HepG2 (cell line): Measurements from ENCODE around the gene BSG. TPM values are rescaled to one million over a fixed set of nuclear protein-coding genes. Genes with fewer than 3 reads are reported as not detected.

Source experiments
- ATAC-seq: fragments of 200-7000 bp; cut with Tn5 transposase; 3 replicates; pipeline ENCODE4 v1.9.1; 2020; ENCODE audit warnings: mild to moderate bottlenecking, moderate library complexity
- BruUV-seq: library from RNA; stranded (reverse); fragments of 400-500 nt; replicated peaks from 2 replicates; lab custom pipeline; 2021; lab: Mats Ljungman, UMichigan
- CTCF ChIA-PET: fragments of 300-600 bp; formaldehyde crosslinking; extraction: SDS; loops from one replicate; lab custom pipeline; 2021; ENCODE audit warnings: low total read pairs, inconsistent platforms, low intra/inter-chr PET ratio; lab: Yijun Ruan, JAX
- POLR2A ChIA-PET: fragments of 350-600 bp; sonication (Branson Sonifier 250); formaldehyde crosslinking; loops from one replicate; lab custom pipeline; 2020; ENCODE audit warnings: antibody characterized with exemption, inconsistent platforms; lab: Yijun Ruan, JAX
- DNase-seq: peaks from one replicate; pipeline ENCODE4 v3.0.0-alpha.2; 2015; ENCODE audit warnings: low spot score
- FAIRE-seq: peaks from 3 replicates; lab custom pipeline; 2011; peaks lifted over from hg19 to GRCh38; lab: Jason Lieb, UNC
- H2AFZ ChIP-seq: one replicate; pipeline ENCODE4 v1.6.1; 2011; ENCODE audit warnings: low read length, inconsistent platforms
- H3K27ac ChIP-seq: fragments of 300-600 bp; 3 replicates; pipeline ENCODE4 v1.8.0; 2011; ENCODE audit warnings: mixed run types, mild to moderate bottlenecking, mixed read lengths, low read length, inconsistent platforms; ENCODE audit not compliant: insufficient read depth; ENCODE audit errors: extremely low read length
- H3K27me3 ChIP-seq, 2 experiments: fragments of 200-600 bp in 1 of 2; 2 replicates in 1 of 2; 3 replicates in 1 of 2; pipeline versions ENCODE4 v1.6.0 to v1.8.0; 2011; ENCODE audit warnings: low read length in 2 of 2, mild to moderate bottlenecking in 2 of 2, moderate library complexity in 2 of 2, inconsistent platforms in 1 of 2; ENCODE audit not compliant: insufficient read depth in 2 of 2, control insufficient read depth in 1 of 2
- H3K36me3 ChIP-seq, 2 experiments: fragments of 200-600 bp in 1 of 2; replicated peaks in 1 of 2; 2 replicates in 1 of 2; 3 replicates in 1 of 2; pipeline versions ENCODE4 v1.5.1 to v1.8.0; 2011; ENCODE audit warnings: low read length in 2 of 2, inconsistent platforms in 1 of 2; ENCODE audit not compliant: insufficient read depth in 2 of 2, control insufficient read depth in 1 of 2
- H3K4me1 ChIP-seq: 2 replicates; pipeline ENCODE4 v1.5.1; 2012; ENCODE audit warnings: low read length, inconsistent platforms; ENCODE audit not compliant: insufficient read depth
- H3K4me2 ChIP-seq: 2 replicates; pipeline ENCODE4 v1.6.0; 2011; ENCODE audit warnings: low read depth, low read length, inconsistent platforms
- H3K4me3 ChIP-seq, 3 experiments: fragments of 200-600 bp in 1 of 3; sonication (generic), shearing (Covaris generic) in 1 of 3; replicated peaks in 1 of 3; 2 replicates each; pipeline ENCODE4 v1.5.1; 2011 to 2016; ENCODE audit warnings: low read length in 3 of 3, inconsistent platforms in 2 of 3, low read depth in 2 of 3, mild to moderate bottlenecking in 2 of 3, control low read depth in 1 of 3, mixed read lengths in 1 of 3; ENCODE audit not compliant: insufficient read depth in 1 of 3
- H3K79me2 ChIP-seq: one replicate; pipeline ENCODE4 v1.6.1; 2011; ENCODE audit warnings: low read length, inconsistent platforms; ENCODE audit not compliant: insufficient read depth
- H3K9ac ChIP-seq: 2 replicates; pipeline ENCODE4 v1.6.0; 2011; ENCODE audit warnings: mild to moderate bottlenecking, low read depth, low read length, inconsistent platforms; ENCODE audit not compliant: insufficient read depth
- H3K9me3 ChIP-seq: 2 replicates; pipeline ENCODE4 v1.5.1; 2012; ENCODE audit warnings: mild to moderate bottlenecking, low read length
- H4K20me1 ChIP-seq: 2 replicates; pipeline ENCODE4 v1.6.0; 2011; ENCODE audit warnings: inconsistent platforms, mild to moderate bottlenecking, low read length, moderate library complexity; ENCODE audit not compliant: insufficient read depth
- NCOR1 ChIP-seq: fragments of 200-600 bp; sonication (generic); IDR thresholded peaks from 2 replicates; pipeline ENCODE4 v1.7.0; 2017; ENCODE audit warnings: antibody characterized with exemption, low read length, borderline replicate concordance
- NKX3-1 ChIP-seq: sonication (generic); formaldehyde crosslinking; IDR thresholded peaks from 2 replicates; pipeline ENCODE4 v1.5.0; 2020; ENCODE audit warnings: missing genetic modification reagents
- RERE ChIP-seq: IDR thresholded peaks from 2 replicates; pipeline ENCODE4 v1.6.1; 2016; ENCODE audit warnings: low read depth, missing genetic modification reagents, missing compliant biosample characterization
- SAFB2 ChIP-seq: sonication (generic); formaldehyde crosslinking; IDR thresholded peaks from 2 replicates; pipeline ENCODE4 v1.5.1; 2020; ENCODE audit warnings: missing genetic modification reagents, low read depth, mild to moderate bottlenecking, borderline replicate concordance
- SP2 ChIP-seq: sonication (generic); formaldehyde crosslinking; IDR thresholded peaks from 2 replicates; pipeline ENCODE4 v1.5.1; 2020; ENCODE audit warnings: mild to moderate bottlenecking, missing genetic modification reagents
- ZNF557 ChIP-seq: sonication (generic); formaldehyde crosslinking; IDR thresholded peaks from 2 replicates; pipeline ENCODE4 v1.4.0; 2020; ENCODE audit warnings: missing genetic modification reagents
- WGBS: methylation state at CpG from one replicate; pipeline ENCODE4 v1.1.6; 2017; ENCODE audit warnings: low lambda C conversion rate; 5-methylcytosine and 5-hydroxymethylcytosine counted together
- in situ Hi-C: cut with HindIII; loops from 2 replicates; pipeline ENCODE4 v1.10.0; 2017; ENCODE audit warnings: low pct_unique_long_range_greater_than_20kb; ENCODE audit not compliant: extremely low pct_ligation_motif_present
- intact Hi-C: fragments of 100-400 bp; cut with micrococcal nuclease; formaldehyde crosslinking; loops from one replicate; pipeline ENCODE4 v1.10.0; 2022; ENCODE audit not compliant: unreplicated experiment
- polyA plus RNA-seq, 8 experiments: library from polyadenylated mRNA; depleted of rRNA in 3 of 8; stranded (reverse) in 7 of 8; unstranded in 1 of 8; fragments of >200 nt; fragmentation: Illumina TruSeq in 4 of 8; extraction: Trizol in 4 of 8; gene quantifications; 2 replicates each; pipeline versions ENCODE4 v1.2.1 to v1.2.3, GENCODE V29; 2011 to 2016; ENCODE audit warnings: low read depth in 4 of 8, missing spikeins in 1 of 8, mixed read lengths in 1 of 8; ENCODE audit not compliant: insufficient read depth in 1 of 8
- total RNA-seq, 5 experiments: library from RNA; depleted of rRNA; stranded (reverse); fragments of >200 nt; fragmentation: Illumina TruSeq; extraction: Trizol; gene quantifications; 2 replicates each; pipeline ENCODE4 v1.2.3, GENCODE V29; 2016; ENCODE audit warnings: low read depth in 1 of 5
- TF ChIP-seq, protein P1 (sequence below): sonication (generic); formaldehyde crosslinking; IDR thresholded peaks from 2 replicates; pipeline ENCODE4 v1.5.0; 2020; ENCODE audit warnings: missing genetic modification reagents

BSG gene
- total and polyA plus RNA-seq, 2 of the 13 experiments (the other 11 are each of a cell fraction or from before 2014, with no cell fraction given) = 309 to 754 TPM

- Histone ChIP-seq H2AFZ (no peak overlapping the region), H3K4me2 (no peak overlapping the region), H3K4me3 (no peak overlapping the region), H3K79me2 (no peaks in the 10 kb centered on the region), H3K27me3 (no peaks in the 10 kb centered on the region), H3K9me3 (no peaks in the 10 kb centered on the region), H3K27ac (no peak overlapping the region), H3K36me3 (peaks cover 9 to 25% of the 10 kb centered on the region in 2 experiments; a peak in 4 of 5 replicates), H4K20me1 (no peaks in the 10 kb centered on the region), H3K4me1 (no peaks in the 10 kb centered on the region), H3K9ac (no peak overlapping the region)
- CTCF ChIA-PET = no interaction called here
- intact Hi-C loops (no loop called here), in situ Hi-C loops (no loop called here)
- BruUV-seq = no TSS peak
- 99% methylated on average over 93 of the region's 97 CpGs for WGBS
- FAIRE-seq = no peak
- TF ChIP-seq NKX3-1 (CRISPR knock-in tag) = no peak
- no peak for TF ChIP-seq NCOR1
- TF ChIP-seq ZNF557 (CRISPR knock-in tag) = no peak
- TF ChIP-seq RERE = no peak
- TF ChIP-seq SAFB2 (CRISPR knock-in tag) = no peak
- TF ChIP-seq, protein P1, sequence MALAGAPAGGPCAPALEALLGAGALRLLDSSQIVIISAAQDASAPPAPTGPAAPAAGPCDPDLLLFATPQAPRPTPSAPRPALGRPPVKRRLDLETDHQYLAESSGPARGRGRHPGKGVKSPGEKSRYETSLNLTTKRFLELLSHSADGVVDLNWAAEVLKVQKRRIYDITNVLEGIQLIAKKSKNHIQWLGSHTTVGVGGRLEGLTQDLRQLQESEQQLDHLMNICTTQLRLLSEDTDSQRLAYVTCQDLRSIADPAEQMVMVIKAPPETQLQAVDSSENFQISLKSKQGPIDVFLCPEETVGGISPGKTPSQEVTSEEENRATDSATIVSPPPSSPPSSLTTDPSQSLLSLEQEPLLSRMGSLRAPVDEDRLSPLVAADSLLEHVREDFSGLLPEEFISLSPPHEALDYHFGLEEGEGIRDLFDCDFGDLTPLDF (CRISPR knock-in tag) = no peak
- TF ChIP-seq SP2 (CRISPR knock-in tag) = no peak
- no peak for ATAC-seq
- POLR2A ChIA-PET = no interaction called here
- DNase-seq = no peak
Observed at GRCh38 chr19:616062-616700, 43.8 kb downstream of the BSG start.
